ENCODE data around the gene SIK2. TPM values are rescaled to one million over a fixed set of nuclear protein-coding genes. Genes with fewer than 3 reads are reported as not detected.
A peak's percentile ranks its signal among the peaks of the same experiment; 100 is the strongest.

Gene SIK2
- polyA plus RNA-seq, 1 donor: 22.4 TPM

DNA sequence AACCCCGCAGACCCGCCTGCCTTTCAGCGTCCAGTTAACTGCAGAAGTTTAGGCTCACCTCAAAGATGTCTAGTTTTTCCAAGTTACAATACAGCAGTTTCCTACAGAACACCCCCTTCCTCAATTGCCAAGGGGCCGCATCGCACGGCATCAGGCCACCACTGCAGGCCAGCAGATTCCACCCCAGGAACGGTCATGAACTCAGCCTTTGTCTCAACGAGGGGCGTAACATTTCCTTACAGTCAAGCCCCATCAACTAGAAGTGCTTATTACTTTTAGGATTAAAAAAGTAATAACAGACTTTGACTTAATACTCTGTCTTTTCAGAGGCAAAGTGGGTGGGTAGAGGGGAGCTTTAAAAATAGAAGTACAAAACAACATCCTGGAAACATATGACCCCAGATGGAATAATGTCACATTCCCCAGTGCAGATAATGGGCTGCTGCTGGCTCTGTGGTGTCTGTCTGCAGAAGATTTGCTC, 127.6 kb downstream of the SIK2 start:
- no peak for DNase-seq (ENCODE audit: low read depth)

- DNase-seq (ENCODE audit: low read depth): no peak
Measured at GRCh38 chr11:111730871-111731591, 128.8 kb downstream of the SIK2 start.

GRCh38 chr11:111731821-111732220, 129.6 kb downstream of the SIK2 start:
- no peak for DNase-seq (ENCODE audit: low read depth)

DNA sequence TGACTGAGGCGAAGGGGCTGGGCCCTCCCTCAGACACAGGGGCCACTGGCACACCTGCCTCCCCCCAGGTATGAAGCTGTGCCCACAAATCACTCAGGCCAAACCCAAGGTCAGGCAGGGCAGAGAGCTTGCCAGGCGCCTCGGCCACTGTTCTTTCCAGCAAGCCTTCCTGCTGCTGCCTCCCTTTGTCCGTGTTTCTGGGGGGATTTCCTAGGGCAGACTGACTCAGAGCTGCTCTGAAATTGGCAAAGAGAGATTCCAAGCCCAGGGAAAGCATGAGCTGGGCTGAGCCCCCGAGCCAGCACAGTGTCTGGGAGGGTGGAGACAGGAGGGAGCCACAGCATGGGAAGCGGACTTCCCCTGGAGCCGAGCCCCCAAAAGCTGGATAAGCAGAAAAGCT, 130.8 kb downstream of the SIK2 start:
- DNase-seq (ENCODE audit: low read depth): no peak

DNA sequence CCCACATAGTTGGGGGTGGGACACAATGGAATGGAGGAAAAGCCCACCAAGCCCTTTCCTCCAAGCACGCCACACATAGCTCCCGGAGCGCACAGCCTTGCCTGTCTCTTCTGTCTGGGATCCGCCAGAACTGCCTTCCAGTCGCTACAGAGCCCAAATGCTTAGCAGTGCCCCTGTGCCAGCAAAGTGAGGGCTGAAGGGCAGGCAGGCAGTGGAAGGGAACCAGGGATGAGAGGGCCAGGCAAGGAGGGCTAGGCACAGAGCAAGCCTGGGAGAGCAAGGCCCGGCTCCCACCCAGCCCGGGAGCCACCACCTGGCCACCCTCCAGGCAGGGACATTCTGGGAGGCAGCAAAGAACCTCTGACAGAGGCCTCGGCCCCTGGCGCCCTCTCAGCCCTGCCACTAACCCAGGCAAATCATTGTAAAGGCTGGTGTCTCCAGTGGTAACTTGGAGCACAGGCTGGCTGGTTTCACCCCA, 131.4 kb downstream of the SIK2 start:
- DNase-seq (ENCODE audit: low read depth): no peak

GRCh38 chr11:111734101-111734953, 132.1 kb downstream of the SIK2 start:
- DNase-seq (ENCODE audit: low read depth): no peak

GRCh38 chr11:111734954-111735261, 132.7 kb downstream of the SIK2 start:
- DNase-seq (ENCODE audit: low read depth): no peak

DNA sequence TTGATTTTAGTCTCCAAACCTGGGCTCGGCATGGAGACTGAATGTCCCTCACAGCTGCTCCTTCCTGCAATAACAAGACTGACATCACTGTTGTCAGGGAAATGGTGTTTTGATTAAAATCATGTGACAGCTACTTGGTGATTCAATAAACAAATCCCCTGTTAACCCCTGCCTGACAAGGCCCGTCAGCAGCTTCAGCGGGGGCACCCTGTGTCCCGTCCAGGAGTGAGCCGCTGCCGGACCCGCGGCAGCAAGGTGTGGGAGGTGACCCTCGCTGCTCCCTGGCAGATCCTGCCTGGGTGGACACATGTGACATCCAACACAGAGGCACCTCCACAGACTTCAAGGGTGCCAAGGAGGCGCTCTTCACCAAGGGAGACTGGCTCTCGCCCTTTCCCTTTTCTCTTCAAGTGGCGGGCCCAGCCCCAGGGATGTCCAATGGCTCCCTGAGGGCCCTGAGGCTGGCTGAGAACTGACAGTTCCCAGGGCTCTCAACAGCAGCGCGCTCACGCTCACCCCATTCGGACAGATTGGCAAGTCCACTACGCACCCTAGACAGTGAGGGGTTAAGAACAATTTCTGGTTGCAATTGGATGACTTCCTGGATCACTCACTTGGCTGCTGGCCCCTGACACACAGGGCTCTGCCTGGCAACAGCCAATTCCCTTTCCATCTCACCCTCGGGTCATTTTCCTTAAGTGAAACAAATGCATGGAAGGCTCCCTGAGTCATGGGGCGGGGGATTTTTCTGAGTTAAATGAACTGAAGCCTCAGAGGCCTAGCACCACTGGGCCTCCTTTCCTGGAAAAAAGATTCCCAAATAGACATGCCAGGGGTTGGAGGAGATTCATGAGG, 133.2 kb downstream of the SIK2 start:
- peak; percentile 96 for DNase-seq (ENCODE audit: low read depth)

- DNase-seq (ENCODE audit: low read depth): no peak
Measured at GRCh38 chr11:111736181-111736590, 133.9 kb downstream of the SIK2 start.

DNA sequence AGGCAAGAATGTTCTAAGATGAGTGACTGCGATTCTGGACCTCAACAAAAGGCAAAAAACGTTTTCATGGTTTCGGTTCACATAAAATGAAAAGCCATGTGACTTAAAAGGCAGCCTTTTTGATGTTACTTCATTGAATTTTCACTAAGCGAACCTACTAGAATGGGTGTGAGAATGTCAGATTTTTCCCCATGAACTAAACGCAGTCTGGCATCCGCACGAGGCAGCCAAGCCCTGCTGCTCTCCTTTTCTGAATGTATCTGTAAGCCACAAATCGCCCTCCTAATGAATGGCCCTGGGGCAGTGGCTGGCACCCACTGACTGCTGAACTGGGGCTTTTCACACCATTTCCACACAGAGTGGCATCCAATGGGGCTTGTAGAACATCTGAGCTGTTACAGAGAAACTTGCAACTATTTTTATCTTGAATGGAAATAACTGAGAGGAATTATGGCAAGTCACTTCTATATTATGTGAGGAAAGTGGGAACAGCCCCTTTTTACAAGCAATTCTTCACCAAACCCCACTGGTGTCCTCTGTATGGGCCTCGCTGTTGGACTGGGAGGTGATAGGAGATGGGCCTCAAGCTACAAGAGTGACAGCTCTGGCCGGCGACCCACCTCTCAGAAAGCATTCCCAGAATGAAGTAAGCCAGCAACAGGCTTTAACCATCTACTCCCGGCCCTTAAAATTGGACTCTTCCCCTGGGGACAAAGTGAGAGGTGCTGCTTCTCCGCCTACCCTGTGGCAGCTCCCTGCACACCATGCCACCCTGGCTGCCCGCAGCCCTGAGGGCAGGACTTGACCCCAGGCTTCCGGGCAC, 134.6 kb downstream of the SIK2 start:
- DNase-seq (ENCODE audit: low read depth): no peak

DNA sequence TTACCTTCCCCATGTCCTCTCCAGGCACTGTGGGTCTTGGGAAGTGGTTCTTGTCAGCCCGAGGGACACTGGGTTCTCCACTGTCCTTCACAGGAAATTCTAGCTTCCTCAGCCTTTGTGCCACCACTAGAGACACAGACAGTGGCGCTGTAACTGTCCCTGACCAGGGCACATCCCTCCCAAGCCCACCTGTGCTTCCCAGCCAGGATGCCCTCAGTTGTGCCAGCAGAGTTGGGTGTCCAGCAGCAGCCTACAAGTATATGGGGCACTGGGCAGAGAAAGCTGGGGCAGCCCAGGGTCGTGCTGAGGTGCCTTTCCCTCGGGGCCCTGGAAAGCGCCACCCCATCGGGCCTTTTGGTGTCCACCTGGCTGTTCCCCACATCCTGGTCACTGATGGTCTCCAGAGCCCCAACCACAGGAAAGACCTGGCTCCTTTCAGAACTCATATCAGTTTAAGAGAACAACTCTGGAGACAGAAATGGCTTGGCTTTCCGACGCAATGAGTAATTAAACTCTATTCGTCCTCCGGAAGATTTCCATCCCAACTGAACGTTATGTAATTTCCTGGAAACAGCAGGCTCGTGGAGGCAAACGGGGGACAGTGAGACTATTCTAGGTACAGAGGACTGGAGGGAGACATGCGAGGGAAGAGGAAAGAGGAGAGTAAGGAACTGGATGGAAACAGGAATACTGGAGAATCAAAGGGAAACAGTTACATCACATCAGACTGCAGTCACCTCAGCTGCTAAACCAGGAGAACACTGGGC, 135.4 kb downstream of the SIK2 start:
- DNase-seq (ENCODE audit: low read depth): no peak

DNA sequence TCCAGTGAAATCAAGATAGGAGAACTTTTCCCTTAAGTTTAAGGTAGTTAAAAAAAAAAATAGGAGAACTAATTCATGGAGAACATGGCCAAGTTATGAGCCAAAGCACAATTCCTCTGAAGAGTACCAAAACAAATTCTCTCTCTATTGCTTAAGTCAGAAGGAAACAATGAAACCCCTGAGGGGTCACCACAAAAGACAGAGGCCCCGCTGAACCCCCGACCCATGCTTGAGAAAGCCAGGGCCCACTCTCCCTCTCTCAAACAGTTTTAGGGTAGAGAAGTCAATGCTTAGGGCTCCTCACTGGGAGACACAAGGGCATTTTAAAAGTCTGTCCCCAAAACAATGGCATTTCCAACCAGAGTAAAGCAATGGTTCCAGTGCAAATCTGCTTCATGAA, 137.1 kb downstream of the SIK2 start:
- DNase-seq (ENCODE audit: low read depth): no peak

GRCh38 chr11:111741751-111742150, 139.5 kb downstream of the SIK2 start:
- DNase-seq (ENCODE audit: low read depth): no peak

DNA sequence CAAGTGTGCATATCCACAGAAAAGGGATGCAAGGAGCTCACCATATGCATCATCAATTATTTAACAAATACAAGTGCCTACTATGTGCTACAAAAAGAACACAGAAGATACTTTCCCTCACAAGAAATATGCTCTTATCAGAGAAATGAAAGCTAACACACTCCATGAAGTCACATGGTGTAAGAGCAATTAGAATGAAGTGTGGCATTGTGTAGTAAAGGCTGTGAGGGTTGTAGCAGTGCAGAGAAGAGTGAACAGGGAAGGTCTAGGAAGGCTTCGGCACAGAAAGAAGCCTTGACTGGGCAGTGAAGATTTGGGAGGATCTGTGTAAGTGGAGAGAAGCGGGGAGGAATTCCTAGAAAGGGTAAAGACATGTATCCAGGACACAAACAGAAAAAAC, 141.5 kb downstream of the SIK2 start:
- DNase-seq (ENCODE audit: low read depth): no peak

DNA sequence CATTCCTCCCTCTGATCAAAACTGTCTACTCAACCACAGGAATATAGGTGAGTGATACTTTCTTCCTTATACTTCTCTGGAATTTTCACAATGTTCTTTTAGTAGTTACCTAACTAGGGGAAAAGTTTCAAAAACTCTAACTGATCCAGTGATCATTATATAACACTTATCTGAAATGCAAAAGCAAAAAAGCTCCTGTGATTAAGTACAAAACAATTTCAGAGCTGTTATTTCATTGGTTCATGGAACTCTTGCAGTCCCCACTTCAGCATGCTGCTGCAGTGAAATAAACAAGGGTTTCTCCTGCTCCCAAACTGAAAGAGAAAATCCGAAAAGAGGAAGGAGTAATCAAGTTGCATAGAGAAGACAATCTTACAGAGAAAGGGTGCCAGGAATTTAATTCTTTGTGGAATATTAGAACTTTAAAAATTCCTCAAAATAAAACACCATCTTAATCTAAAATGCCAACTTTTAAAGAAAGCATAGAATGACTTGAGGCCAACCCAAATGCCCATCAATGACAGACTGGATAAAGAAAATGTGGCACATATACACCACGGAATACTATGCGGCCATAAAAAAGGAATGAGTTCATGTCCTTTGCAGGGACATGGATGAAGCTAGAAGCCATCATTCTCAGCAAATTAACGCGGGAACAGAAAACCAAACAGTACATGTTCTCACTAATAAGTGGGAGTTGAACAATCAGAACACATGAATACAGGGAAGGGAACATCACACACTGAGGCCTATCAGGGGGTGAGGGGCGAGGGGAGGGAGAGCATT, 143.7 kb downstream of the SIK2 start:
- no peak for DNase-seq (ENCODE audit: low read depth)

DNA sequence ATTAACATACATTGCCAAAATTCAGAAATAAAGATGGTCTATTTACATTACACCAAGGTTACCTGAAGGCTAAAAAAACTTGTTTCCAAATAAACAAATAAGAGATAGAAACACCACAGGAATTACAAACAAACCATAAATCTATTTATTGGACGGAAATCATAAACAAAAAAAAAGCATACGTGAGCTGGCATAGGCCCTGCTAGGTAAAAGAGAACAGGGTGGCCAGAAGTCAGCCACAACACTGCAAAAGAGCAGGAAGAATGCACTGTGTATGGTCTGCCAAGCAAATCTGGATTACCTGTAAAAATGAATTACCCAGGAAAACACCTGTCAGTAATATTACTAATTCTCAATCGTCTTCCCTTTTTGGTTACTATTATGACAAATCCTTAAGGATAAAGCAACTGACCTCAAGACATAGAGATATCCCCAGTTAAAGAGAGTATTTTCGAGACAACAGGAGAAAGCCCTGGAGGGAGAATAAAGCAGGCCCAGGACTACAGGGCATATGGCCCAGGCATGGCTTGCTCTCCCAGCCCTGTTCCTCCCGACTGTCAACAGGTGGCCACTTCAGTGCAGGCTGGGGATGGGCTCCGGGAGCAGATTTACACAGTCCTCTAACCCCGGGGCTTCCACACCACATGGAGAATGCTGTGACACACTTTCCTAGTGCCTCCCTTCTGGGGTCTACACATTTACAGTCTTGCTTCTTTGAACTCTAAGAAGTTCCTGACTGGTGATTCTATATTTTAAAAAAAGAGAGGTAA, 146.0 kb downstream of the SIK2 start:
- no peak for DNase-seq (ENCODE audit: low read depth)

GRCh38 chr11:111749646-111750045, 147.4 kb downstream of the SIK2 start:
- DNase-seq (ENCODE audit: low read depth): no peak

GRCh38 chr11:111756097-111756496, 153.8 kb downstream of the SIK2 start:
- DNase-seq (ENCODE audit: low read depth): no peak

DNA sequence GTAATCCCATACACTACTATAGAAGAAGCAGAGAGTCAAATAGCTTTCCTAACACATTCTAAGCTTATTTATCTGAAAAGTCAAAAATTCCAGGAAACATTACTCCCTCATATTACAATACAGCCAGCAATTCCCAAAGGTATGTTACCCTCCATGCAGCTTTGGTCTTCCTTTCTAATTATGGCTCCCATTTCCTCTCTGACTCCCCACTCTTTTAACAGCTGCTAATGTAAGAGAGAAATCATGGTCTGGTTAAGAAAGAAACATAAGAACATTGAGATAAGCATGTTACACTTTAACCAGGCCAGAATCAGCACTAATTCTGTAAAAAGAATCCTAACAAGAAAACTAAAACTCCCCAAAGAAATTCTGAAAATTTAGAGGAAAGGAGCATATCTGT, 157.1 kb downstream of the SIK2 start:
- DNase-seq (ENCODE audit: low read depth): no peak
